H9 (cell line): ENCODE results near the gene RNF227. TPM values are rescaled to one million over a fixed set of nuclear protein-coding genes. Genes with fewer than 3 reads are reported as not detected.

Experiments used
- DNase-seq: peaks from one replicate; pipeline ENCODE4 v3.0.0-alpha.2; 2017
- H2AFZ ChIP-seq: one replicate; pipeline ENCODE4 v1.6.1; 2013; ENCODE audit warnings: mild to moderate bottlenecking, low read length, control low read depth, moderate library complexity
- H2AK5ac ChIP-seq: 2 replicates; pipeline ENCODE4 v1.6.1; 2013; ENCODE audit warnings: low read length, control low read depth, mixed read lengths; ENCODE audit not compliant: insufficient read length
- H2BK120ac ChIP-seq: one replicate; pipeline ENCODE4 v1.6.1; 2013; ENCODE audit warnings: low read depth, mild to moderate bottlenecking, low read length, control low read depth, inconsistent platforms; ENCODE audit not compliant: poor library complexity, severe bottlenecking
- H2BK12ac ChIP-seq: 2 replicates; pipeline ENCODE4 v1.6.1; 2013; ENCODE audit warnings: low read length, control low read depth, mixed read lengths, low read depth; ENCODE audit not compliant: insufficient read length
- H2BK15ac ChIP-seq: 2 replicates; pipeline ENCODE4 v1.6.1; 2013; ENCODE audit warnings: low read depth, low read length, control low read depth
- H2BK20ac ChIP-seq: one replicate; pipeline ENCODE4 v1.6.1; 2013; ENCODE audit warnings: low read depth, mild to moderate bottlenecking, low read length, control low read depth, inconsistent platforms; ENCODE audit not compliant: poor library complexity, severe bottlenecking
- H2BK5ac ChIP-seq: 2 replicates; pipeline ENCODE4 v1.6.1; 2013; ENCODE audit warnings: low read length, control low read depth, mixed read lengths; ENCODE audit not compliant: insufficient read length
- H3K14ac ChIP-seq: 2 replicates; pipeline ENCODE4 v1.6.1; 2013; ENCODE audit warnings: low read length, control low read depth; ENCODE audit not compliant: insufficient read depth
- H3K18ac ChIP-seq: 2 replicates; pipeline ENCODE4 v1.6.1; 2013; ENCODE audit warnings: low read depth, mild to moderate bottlenecking, mixed read lengths, low read length, control low read depth; ENCODE audit not compliant: insufficient read length
- H3K23ac ChIP-seq: 2 replicates; pipeline ENCODE4 v1.6.1; 2013; ENCODE audit warnings: low read length, control low read depth, mixed read lengths, low read depth; ENCODE audit not compliant: insufficient read length
- H3K23me2 ChIP-seq: 2 replicates; pipeline ENCODE4 v1.6.1; 2013; ENCODE audit warnings: low read depth, mild to moderate bottlenecking, mixed read lengths, low read length, control low read depth; ENCODE audit not compliant: insufficient read length, poor library complexity, severe bottlenecking
- H3K27ac ChIP-seq: 2 replicates; pipeline ENCODE4 v1.5.1; 2013; ENCODE audit warnings: low read length, control low read depth, mixed read lengths, low read depth; ENCODE audit not compliant: insufficient read length
- H3K27me3 ChIP-seq: 2 replicates; pipeline ENCODE4 v1.6.1; 2013; ENCODE audit warnings: low read length, control low read depth, inconsistent platforms; ENCODE audit not compliant: insufficient read depth
- H3K4ac ChIP-seq: 2 replicates; pipeline ENCODE4 v1.6.1; 2013; ENCODE audit warnings: low read depth, mild to moderate bottlenecking, control low read depth, inconsistent platforms, low read length, moderate library complexity
- H3K4me1 ChIP-seq: 2 replicates; pipeline ENCODE4 v1.6.1; 2013; ENCODE audit warnings: low read length, control low read depth, inconsistent platforms; ENCODE audit not compliant: insufficient read depth
- H3K4me2 ChIP-seq: 2 replicates; pipeline ENCODE4 v1.6.1; 2013; ENCODE audit warnings: low read length, control low read depth, mixed read lengths; ENCODE audit not compliant: insufficient read length, insufficient read depth
- H3K56ac ChIP-seq: 2 replicates; pipeline ENCODE4 v1.6.1; 2013; ENCODE audit warnings: low read depth, mild to moderate bottlenecking, mixed read lengths, low read length, control low read depth; ENCODE audit not compliant: insufficient read length
- H3K79me1 ChIP-seq: 2 replicates; pipeline ENCODE4 v1.6.1; 2013; ENCODE audit warnings: low read depth, mild to moderate bottlenecking, moderate library complexity, low read length, control low read depth, inconsistent platforms; ENCODE audit not compliant: insufficient read depth, poor library complexity, severe bottlenecking
- H3K79me2 ChIP-seq: 2 replicates; pipeline ENCODE4 v1.6.1; 2013; ENCODE audit warnings: low read length, control low read depth, inconsistent platforms; ENCODE audit not compliant: insufficient read depth
- H3K9ac ChIP-seq: 2 replicates; pipeline ENCODE4 v1.6.1; 2013; ENCODE audit warnings: low read length, control low read depth, mixed read lengths; ENCODE audit not compliant: insufficient read length; ENCODE audit errors: extremely low read depth
- H3K9me3 ChIP-seq: one replicate; pipeline ENCODE4 v1.6.1; 2013; ENCODE audit warnings: low read depth, low read length, inconsistent platforms; ENCODE audit not compliant: control insufficient read depth
- H3T11ph ChIP-seq: one replicate; pipeline ENCODE4 v1.6.1; 2013; ENCODE audit warnings: mild to moderate bottlenecking, low read length, control low read depth, inconsistent platforms
- H4K20me1 ChIP-seq: one replicate; pipeline ENCODE4 v1.6.1; 2013; ENCODE audit not compliant: control insufficient read depth, insufficient read length, insufficient read depth
- H4K5ac ChIP-seq: 2 replicates; pipeline ENCODE4 v1.6.1; 2013; ENCODE audit warnings: low read depth, mild to moderate bottlenecking, mixed read lengths, low read length, control low read depth; ENCODE audit not compliant: insufficient read length
- H4K8ac ChIP-seq: replicated peaks from 2 replicates; pipeline ENCODE4 v1.6.1; 2013; ENCODE audit warnings: low read length, control low read depth, mixed read lengths, low read depth; ENCODE audit not compliant: insufficient read length
- H4K91ac ChIP-seq: 2 replicates; pipeline ENCODE4 v1.6.1; 2013; ENCODE audit warnings: low read depth, mild to moderate bottlenecking, moderate library complexity, mixed read lengths, low read length, control low read depth; ENCODE audit not compliant: insufficient read length
- H3K27ac Mint-ChIP-seq, 3 experiments: 2 replicates in 2 of 3; 3 replicates in 1 of 3; pipeline ENCODE4 v1.8.0; 2020 to 2021; ENCODE audit warnings: mixed read lengths in 3 of 3, mild to moderate bottlenecking in 1 of 3, moderate library complexity in 1 of 3
- H3K27me3 Mint-ChIP-seq: 2 replicates; pipeline ENCODE4 v1.8.0; 2021; ENCODE audit warnings: low read depth, mild to moderate bottlenecking, moderate library complexity, mixed read lengths
- H3K36me3 Mint-ChIP-seq, 3 experiments: 2 replicates in 2 of 3; 3 replicates in 1 of 3; pipeline ENCODE4 v1.8.0; 2020 to 2021; ENCODE audit warnings: low read depth in 3 of 3, mixed read lengths in 3 of 3; ENCODE audit not compliant: insufficient read depth in 1 of 3
- H3K4me1 Mint-ChIP-seq, 2 experiments: 2 replicates each; pipeline ENCODE4 v1.8.0; 2020; ENCODE audit warnings: mixed read lengths in 2 of 2
- H3K4me3 Mint-ChIP-seq, 2 experiments: 2 replicates in 1 of 2; 3 replicates in 1 of 2; pipeline ENCODE4 v1.8.0; 2020 to 2021; ENCODE audit warnings: mild to moderate bottlenecking in 2 of 2, mixed read lengths in 2 of 2, moderate library complexity in 1 of 2
- H3K9me3 Mint-ChIP-seq, 2 experiments: 2 replicates in 1 of 2; 3 replicates in 1 of 2; pipeline ENCODE4 v1.8.0; 2020; ENCODE audit warnings: mild to moderate bottlenecking in 2 of 2, mixed read lengths in 2 of 2, moderate library complexity in 1 of 2
- whole genome bisulfite sequencing: extraction: QIAGEN DNeasy Blood & Tissue Kit; methylation state at CpG from one replicate; pipeline ENCODE4 v1.1.7; 2013; ENCODE audit warnings: missing lambda C conversion rate, low lambda C conversion rate, mixed read lengths; ENCODE audit not compliant: insufficient read length; ENCODE audit errors: extremely low coverage; 5-methylcytosine and 5-hydroxymethylcytosine counted together
- total RNA-seq: library from RNA; stranded (reverse); gene quantifications from 2 replicates; pipeline ENCODE4 v1.2.1, GENCODE V29; 2021
- TF ChIP-seq, protein P1 (sequence below): fragments of 200-600 bp; sonication (generic); conservative IDR thresholded peaks from 3 replicates; pipeline ENCODE4 v1.8.0; 2021; ENCODE audit warnings: antibody characterized with exemption, mild to moderate bottlenecking

The RNF227 gene
- total RNA-seq, 1 experiment from 2014 or later: 1.9 TPM

DNA sequence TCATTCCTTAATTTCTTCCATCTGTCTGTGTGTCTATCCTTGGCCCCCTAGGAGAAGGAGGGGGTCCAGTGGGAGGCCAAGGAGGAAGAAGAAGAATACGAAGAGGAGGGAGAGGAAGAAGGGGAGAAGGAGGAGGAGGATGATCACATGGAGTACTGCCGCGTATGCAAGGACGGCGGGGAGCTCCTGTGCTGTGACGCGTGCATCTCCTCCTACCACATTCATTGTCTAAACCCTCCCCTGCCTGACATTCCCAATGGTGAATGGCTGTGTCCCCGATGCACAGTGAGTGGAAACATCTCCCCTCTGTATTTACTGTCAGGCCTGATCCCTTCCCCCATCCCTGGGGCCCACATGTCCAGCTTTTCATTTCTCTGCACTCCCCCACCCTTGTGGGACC lies 21.2 kb downstream of the RNF227 start:
- H2BK120ac ChIP-seq: no peak overlapping the region
- no peaks in the 10 kb centered on the region for H3K4me1 Mint-ChIP-seq
- H3K23ac ChIP-seq: no peak overlapping the region
- no peak overlapping the region for H2AK5ac ChIP-seq
- H3K27me3 ChIP-seq: no peaks in the 10 kb centered on the region
- no peak overlapping the region for H3K4me3 Mint-ChIP-seq
- no peak overlapping the region for H3K9ac ChIP-seq
- TF ChIP-seq, protein P1, sequence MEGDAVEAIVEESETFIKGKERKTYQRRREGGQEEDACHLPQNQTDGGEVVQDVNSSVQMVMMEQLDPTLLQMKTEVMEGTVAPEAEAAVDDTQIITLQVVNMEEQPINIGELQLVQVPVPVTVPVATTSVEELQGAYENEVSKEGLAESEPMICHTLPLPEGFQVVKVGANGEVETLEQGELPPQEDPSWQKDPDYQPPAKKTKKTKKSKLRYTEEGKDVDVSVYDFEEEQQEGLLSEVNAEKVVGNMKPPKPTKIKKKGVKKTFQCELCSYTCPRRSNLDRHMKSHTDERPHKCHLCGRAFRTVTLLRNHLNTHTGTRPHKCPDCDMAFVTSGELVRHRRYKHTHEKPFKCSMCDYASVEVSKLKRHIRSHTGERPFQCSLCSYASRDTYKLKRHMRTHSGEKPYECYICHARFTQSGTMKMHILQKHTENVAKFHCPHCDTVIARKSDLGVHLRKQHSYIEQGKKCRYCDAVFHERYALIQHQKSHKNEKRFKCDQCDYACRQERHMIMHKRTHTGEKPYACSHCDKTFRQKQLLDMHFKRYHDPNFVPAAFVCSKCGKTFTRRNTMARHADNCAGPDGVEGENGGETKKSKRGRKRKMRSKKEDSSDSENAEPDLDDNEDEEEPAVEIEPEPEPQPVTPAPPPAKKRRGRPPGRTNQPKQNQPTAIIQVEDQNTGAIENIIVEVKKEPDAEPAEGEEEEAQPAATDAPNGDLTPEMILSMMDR: no peak
- no peak overlapping the region for H2BK20ac ChIP-seq
- no peaks in the 10 kb centered on the region for H3K4me1 ChIP-seq
- H3K56ac ChIP-seq: no peak overlapping the region
- H4K8ac ChIP-seq: no peak overlapping the region
- no peaks in the 10 kb centered on the region for H3K9me3 Mint-ChIP-seq
- H3K23me2 ChIP-seq: no peaks in the 10 kb centered on the region
- H4K91ac ChIP-seq: no peak overlapping the region
- no CpG with 5 or more reads among the region's 8 CpGs for WGBS
- H3K27me3 Mint-ChIP-seq: no peaks in the 10 kb centered on the region
- peaks cover 8 to 67% (median 30%) of the 10 kb centered on the region in 3 experiments; a peak in 6 of 7 replicates for H3K36me3 Mint-ChIP-seq
- no peak overlapping the region for H3K18ac ChIP-seq
- H3K27ac Mint-ChIP-seq: peak overlapping the region in 2 of 3 experiments; percentile 16 to 24; a peak in 1 of 7 replicates
- H3K79me1 ChIP-seq: no peaks in the 10 kb centered on the region
- H4K20me1 ChIP-seq: no peaks in the 10 kb centered on the region
- no peak overlapping the region for H2BK5ac ChIP-seq
- peak; percentile 8 for DNase-seq
- no peak overlapping the region for H2BK15ac ChIP-seq
- no peak overlapping the region for H3K14ac ChIP-seq
- no peak overlapping the region for H3K4me2 ChIP-seq
- no peak overlapping the region for H3T11ph ChIP-seq
- H3K27ac ChIP-seq: no peak overlapping the region
- H4K5ac ChIP-seq: no peak overlapping the region
- no peaks in the 10 kb centered on the region for H3K79me2 ChIP-seq
- no peak overlapping the region for H2BK12ac ChIP-seq
- H3K9me3 ChIP-seq: no peaks in the 10 kb centered on the region
- no peak overlapping the region for H3K4ac ChIP-seq
- H2AFZ ChIP-seq: no peak overlapping the region
